Left cardiac atrium (tissue), 4 donors: ENCODE measurements around the gene CDC14C. TPM values are rescaled to one million over a fixed set of nuclear protein-coding genes. Genes with fewer than 3 reads are reported as not detected.

ENCODE experiments used
- ATAC-seq, 2 donors: fragments of 200-7000 bp; cut with Tn5 transposase; one replicate each; pipeline ENCODE4 v1.9.1; 2020; ENCODE audit warnings: mild to moderate bottlenecking in 2 of 2, moderate library complexity in 2 of 2
- DNase-seq: peaks from one replicate; pipeline ENCODE4 v3.0.0-alpha.2; 2020
- intact Hi-C, 2 donors: fragments of 100-400 bp; cut with DNase I; formaldehyde crosslinking; loops; one replicate each; pipeline versions ENCODE4 v1.14.1 to v1.15.1; 2022 to 2023
- total RNA-seq, 2 donors: library from RNA; stranded (reverse); fragmentation: NEBNext Ultra II Directional; extraction: Animal tissue kit (Norgen Biotek cat#: 25700); gene quantifications; one replicate each; pipeline ENCODE4 v1.2.1, GENCODE V29; 2021
- donor health status: DM: no; HTN: yes; CAD: no.
- donor health status: DM: no; HTN: yes; CAD: no; lungs with severe emphysema.
- donor health status: DM: yes; HTN: yes; CAD: no.
- donor health status: Dilated cardiomyopathy.

The CDC14C gene
- total RNA-seq, 2 donors from 2014 or later, result not detected

- DNase-seq (peak; percentile 21), ATAC-seq (peak in 1 of 2 donors; percentile 81)
- intact Hi-C loops, result no loop called here
Observed at GRCh38 chr7:48962821-48963505, 38.6 kb downstream of the CDC14C start.

DNA sequence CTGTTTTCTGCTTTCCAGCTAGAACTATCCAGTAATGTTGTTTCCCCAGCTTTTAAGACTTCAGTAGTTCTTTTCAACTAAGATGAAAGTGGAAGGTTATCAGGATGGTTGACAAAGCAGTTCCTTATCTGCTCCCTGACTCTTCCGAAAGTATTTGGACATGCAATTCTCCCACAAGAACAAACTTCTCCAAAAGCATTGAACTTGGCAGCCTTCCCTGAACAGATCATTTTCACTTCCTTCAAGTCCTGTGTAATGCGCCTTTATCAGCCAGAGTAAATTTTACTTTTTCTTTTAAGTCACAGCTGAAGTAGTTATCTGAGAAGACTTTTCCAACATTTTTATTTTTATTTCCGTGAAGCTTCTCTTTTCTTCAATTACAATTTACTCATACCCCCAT is 39.7 kb downstream of the CDC14C start:
- intact Hi-C loops, result no loop called here
- ATAC-seq (peak in 1 of 2 donors; percentile 57), DNase-seq (no peak)

- ATAC-seq (no peak), DNase-seq (no peak)
Observed at GRCh38 chr7:48971173-48971572, 46.8 kb downstream of the CDC14C start.

GRCh38 chr7:48976253-48976652 is 51.9 kb downstream of the CDC14C start:
- intact Hi-C loops, result no loop called here
- DNase-seq, result no peak
- no peak for ATAC-seq

More at GRCh38 chr7:48971173-48971572, 46.8 kb downstream of the CDC14C start:
- intact Hi-C loops, result no loop called here

DNA sequence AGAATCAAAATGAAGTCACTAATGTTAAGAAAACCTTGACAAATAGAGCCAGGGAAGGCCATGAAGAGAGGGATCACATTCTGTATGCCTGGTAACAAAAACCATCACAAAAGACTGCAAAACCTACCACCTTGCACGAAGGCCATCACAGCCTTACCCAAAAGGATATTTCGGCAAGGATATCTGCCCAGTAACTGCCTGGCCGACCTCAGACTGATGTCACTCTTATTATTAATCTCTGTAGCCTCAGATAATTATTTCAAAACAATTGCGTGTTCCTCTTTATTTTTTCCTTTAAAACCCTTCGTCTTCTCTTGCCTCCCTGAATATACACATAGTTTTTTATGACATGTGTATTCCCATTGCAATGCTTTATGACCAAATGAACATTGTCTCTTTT is 52.5 kb downstream of the CDC14C start:
- intact Hi-C loops, result no loop called here
- no peak for ATAC-seq
- DNase-seq, result no peak
